SU-DHL-6 (cell line): ENCODE results near the gene EBPL.
"Not testable (repeated sequence)": the region's sequence is repeated elsewhere in the genome, so short reads cannot be mapped to it uniquely, and the experiment has no call there.

Source experiments
- CTCF ChIP-seq: fragments of 200-600 bp; sonication (generic); IDR thresholded peaks from one replicate; pipeline ENCODE4 v1.5.1; 2017; ENCODE audit warnings: antibody characterized with exemption, mild to moderate bottlenecking, low read length, moderate library complexity; ENCODE audit not compliant: insufficient read depth, poor library complexity, severe bottlenecking
- EZH2phosphoT487 ChIP-seq: fragments of 200-600 bp; sonication (generic), shearing (Covaris generic); conservative IDR thresholded peaks from 2 replicates; pipeline ENCODE4 v1.6.1; 2018; ENCODE audit warnings: mild to moderate bottlenecking, antibody characterized with exemption, low read length, moderate library complexity, mixed read lengths

GRCh38 chr13:49612042-49612441 is 79.2 kb downstream of the EBPL start:
- TF ChIP-seq CTCF, EZH2phosphoT487: not testable (repeated sequence)
